Measurements from ENCODE around the gene STUM. TPM values are rescaled to one million over a fixed set of nuclear protein-coding genes. Genes with fewer than 3 reads are reported as not detected.

Gene STUM
- total and polyA plus RNA-seq, 2 of the 8 experiments (the other 6 are each of a cell fraction or from before 2014, with no cell fraction given), result 0.76 to 1.2 TPM

DNA sequence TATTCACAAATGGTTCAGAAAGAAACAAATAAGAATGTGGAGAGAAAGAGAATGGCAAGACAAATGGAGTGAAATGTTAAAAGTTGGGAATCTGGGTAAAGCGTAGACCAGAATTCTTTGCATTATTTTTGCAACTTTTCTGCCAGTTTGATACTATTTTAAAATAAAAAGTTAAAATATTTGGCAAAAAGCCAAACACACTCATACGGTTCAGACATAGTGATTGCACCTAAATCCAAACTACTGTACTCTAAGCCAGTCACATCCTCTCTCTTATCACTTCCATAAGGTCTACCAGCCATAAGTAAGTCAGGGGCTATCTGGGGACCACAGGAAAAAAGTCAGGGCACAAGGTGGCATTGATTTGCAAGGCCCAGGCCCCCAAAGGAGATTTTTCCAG lies 14.4 kb downstream of the STUM start:
- POLR2A ChIA-PET (ENCODE audit: partially characterized antibody), result no interaction called here
- 92% methylated on average over 2 of the region's 2 CpGs; no CpG with 5 or more reads in 1 of the 2 experiments for WGBS, 2 experiments (ENCODE audit: extremely low coverage in 1 of 2, insufficient coverage in 1 of 2, insufficient read length in 1 of 2, insufficient replicate concordance in 2 of 2, low coverage in 1 of 2, low lambda C conversion rate in 2 of 2, missing lambda C conversion rate in 1 of 2)
- TF ChIP-seq SRF (IDR thresholded peaks at IDR 0.05; ENCODE audit: low read depth, low read length), result no peak
- no peak for TF ChIP-seq BCL11A (IDR thresholded peaks at IDR 0.05; ENCODE audit: low read depth in 2 of 2, low read length in 2 of 2)
- TF ChIP-seq TAF1 (IDR thresholded peaks at IDR 0.05; ENCODE audit: low read depth, low read length), result no peak
- TF ChIP-seq EP300 (IDR thresholded peaks at IDR 0.05; ENCODE audit: borderline replicate concordance in 1 of 2, low read depth in 2 of 2, low read length in 2 of 2), result no peak
- no peak for TF ChIP-seq CREB1 (IDR thresholded peaks at IDR 0.05)
- no peak for TF ChIP-seq JUN (IDR thresholded peaks at IDR 0.05; ENCODE audit: low read depth, low read length)
- no peak for TF ChIP-seq SP2 (IDR thresholded peaks at IDR 0.05; ENCODE audit: low read length)
- TF ChIP-seq SIRT6 (IDR thresholded peaks at IDR 0.05; ENCODE audit: low read length), result no peak
- TF ChIP-seq, protein P1, sequence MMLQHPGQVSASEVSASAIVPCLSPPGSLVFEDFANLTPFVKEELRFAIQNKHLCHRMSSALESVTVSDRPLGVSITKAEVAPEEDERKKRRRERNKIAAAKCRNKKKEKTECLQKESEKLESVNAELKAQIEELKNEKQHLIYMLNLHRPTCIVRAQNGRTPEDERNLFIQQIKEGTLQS (IDR thresholded peaks at IDR 0.05; ENCODE audit: insufficient read depth, low read depth, low read length), result no peak
- no peak for TF ChIP-seq TCF12 (IDR thresholded peaks at IDR 0.05; ENCODE audit: low read depth, low read length)
- TF ChIP-seq RXRA (IDR thresholded peaks at IDR 0.05; ENCODE audit: insufficient read depth, low read depth, low read length), result no peak
- no peak for TF ChIP-seq RNF2 (IDR thresholded peaks at IDR 0.05; ENCODE audit: borderline replicate concordance, low read depth, low read length, missing control alignments, poor library complexity, severe bottlenecking)
- TF ChIP-seq, protein P2, sequence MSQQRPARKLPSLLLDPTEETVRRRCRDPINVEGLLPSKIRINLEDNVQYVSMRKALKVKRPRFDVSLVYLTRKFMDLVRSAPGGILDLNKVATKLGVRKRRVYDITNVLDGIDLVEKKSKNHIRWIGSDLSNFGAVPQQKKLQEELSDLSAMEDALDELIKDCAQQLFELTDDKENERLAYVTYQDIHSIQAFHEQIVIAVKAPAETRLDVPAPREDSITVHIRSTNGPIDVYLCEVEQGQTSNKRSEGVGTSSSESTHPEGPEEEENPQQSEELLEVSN (IDR thresholded peaks at IDR 0.05), result no peak
- no peak for TF ChIP-seq RFX5 (IDR thresholded peaks at IDR 0.05; ENCODE audit: borderline replicate concordance, low read depth, low read length)

More for the DNA sequence above, 14.4 kb downstream of the STUM start:
- H4K5ac ChIP-seq (ENCODE audit: insufficient read length, low read depth, low read length), result no peak overlapping the region
- H3K79me2 ChIP-seq (ENCODE audit: control insufficient read depth in 1 of 2, insufficient read depth in 2 of 2, low read length in 2 of 2), result no peaks in the 10 kb centered on the region
- no peak overlapping the region for H4K91ac ChIP-seq (replicated peaks; ENCODE audit: insufficient read length, low read length)
- no peak overlapping the region for H3K23ac ChIP-seq (ENCODE audit: insufficient read length)
- H3K9me3 ChIP-seq (ENCODE audit: insufficient read depth in 2 of 2, low read depth in 1 of 2, low read length in 1 of 2), result no peaks in the 10 kb centered on the region
- H3K9ac ChIP-seq (replicated peaks in 1 of 4; ENCODE audit: extremely low read depth in 1 of 4, low read depth in 3 of 4, low read length in 3 of 4), result no peak overlapping the region
- FAIRE-seq (no peak), DNase-seq (ENCODE audit: low read depth in 1 of 2, low spot score in 2 of 2) (no peak)
- H3K4ac ChIP-seq (replicated peaks; ENCODE audit: insufficient read length, low read depth, low read length), result no peak overlapping the region
- no peaks in the 10 kb centered on the region for H4K20me1 ChIP-seq (replicated peaks in 1 of 2; ENCODE audit: control insufficient read depth in 1 of 2, insufficient read depth in 2 of 2, low read length in 2 of 2)
- H3K23me2 ChIP-seq (ENCODE audit: low read depth, low read length), result no peaks in the 10 kb centered on the region
- no peaks in the 10 kb centered on the region for H3K36me3 ChIP-seq (ENCODE audit: control insufficient read depth in 2 of 4, insufficient read depth in 4 of 4, low read length in 3 of 4)
- H2AFZ ChIP-seq (ENCODE audit: low read length), result no peak overlapping the region
- no peak overlapping the region for H4K8ac ChIP-seq (ENCODE audit: extremely low read depth, insufficient read depth, low read length)
- CTCF ChIA-PET (ENCODE audit: partially characterized antibody), result interaction anchor here (2.1 to 3.0 kb wide), 2 partner anchors 13 to 155 kb away, joined by 6 to 9 read pairs; partner anchors contain the start of gene PARP1
- H3K56ac ChIP-seq (replicated peaks; ENCODE audit: insufficient read length, low read depth, low read length), result no peak overlapping the region
- no peak overlapping the region for H3K4me2 ChIP-seq (ENCODE audit: insufficient read depth in 1 of 2, low read depth in 2 of 2, low read length in 2 of 2)
- no peaks in the 10 kb centered on the region for H3K79me1 ChIP-seq (ENCODE audit: low read depth, low read length)
- no peak overlapping the region for H2BK120ac ChIP-seq (replicated peaks; ENCODE audit: low read depth, low read length)
- H3K27me3 ChIP-seq (replicated peaks in 1 of 4; ENCODE audit: control insufficient read depth in 3 of 4, extremely low read depth in 1 of 4, insufficient read depth in 3 of 4, low read length in 3 of 4), result no peaks in the 10 kb centered on the region
- no peak overlapping the region for H2BK15ac ChIP-seq (ENCODE audit: low read length)
- no peak overlapping the region for H2BK12ac ChIP-seq (ENCODE audit: low read depth, low read length)
- no peak overlapping the region for H3K4me3 ChIP-seq (ENCODE audit: extremely low read depth in 1 of 4, insufficient read depth in 2 of 4, low read depth in 3 of 4, low read length in 4 of 4)
- H3K18ac ChIP-seq (ENCODE audit: extremely low read depth, low read length), result no peak overlapping the region
- no peak overlapping the region for H2AK5ac ChIP-seq (ENCODE audit: low read depth, low read length)
- H3K27ac ChIP-seq (ENCODE audit: low read depth, low read length), result no peak overlapping the region
- no peaks in the 10 kb centered on the region; a peak in 1 of 7 replicates for H3K4me1 ChIP-seq (replicated peaks in 1 of 4; ENCODE audit: control insufficient read depth in 3 of 4, insufficient read depth in 4 of 4, low read length in 3 of 4)
- no peak overlapping the region for H2BK5ac ChIP-seq (ENCODE audit: low read depth, low read length)
- H3K14ac ChIP-seq (ENCODE audit: insufficient read length), result no peak overlapping the region
- no peak overlapping the region for H2BK20ac ChIP-seq (ENCODE audit: low read length)

Measured in H1 (cell line).